Astrocyte of the hippocampus (primary cell): ENCODE results near the gene SLC22A6.

Source experiments
- DNase-seq: peaks from one replicate; pipeline ENCODE4 v3.0.0; 2011; ENCODE audit warnings: low read depth, low spot score

Gene SLC22A6

GRCh38 chr11:62984451-62984991, at the start of gene SLC22A6:
SLC22A6 (minus strand) TSS chr11:62984967; CDS start chr11:62984690, 277 bp downstream.
- DNase-seq, result no peak

GRCh38 chr11:63032457-63032856, 47.7 kb upstream of the SLC22A6 start:
- no peak for DNase-seq

- peak; percentile 88 for DNase-seq
Measured at GRCh38 chr11:63023841-63024648, 39.3 kb upstream of the SLC22A6 start.

GRCh38 chr11:63023222-63023814, 38.6 kb upstream of the SLC22A6 start:
- DNase-seq, result no peak

GRCh38 chr11:63022441-63022840, 37.7 kb upstream of the SLC22A6 start:
- no peak for DNase-seq

GRCh38 chr11:63020671-63021291, 36.0 kb upstream of the SLC22A6 start:
- DNase-seq, result no peak

- no peak for DNase-seq
Measured at GRCh38 chr11:63019506-63019905, 34.7 kb upstream of the SLC22A6 start.

GRCh38 chr11:63017306-63017974, 32.7 kb upstream of the SLC22A6 start:
- peak; percentile 58 for DNase-seq

GRCh38 chr11:63015521-63016215, 30.9 kb upstream of the SLC22A6 start, which contains the start of gene SLC22A8:
SLC22A8 (minus strand) TSS chr11:63015841; CDS start chr11:63014958, 883 bp downstream.
- no peak for DNase-seq

- no peak for DNase-seq
Measured at GRCh38 chr11:63014408-63015055, 29.8 kb upstream of the SLC22A6 start.

- DNase-seq, result no peak
Measured at GRCh38 chr11:63012839-63013238, 28.1 kb upstream of the SLC22A6 start.

- DNase-seq, result no peak
Measured at GRCh38 chr11:63012430-63012829, 27.7 kb upstream of the SLC22A6 start.

GRCh38 chr11:63010934-63011439, 26.2 kb upstream of the SLC22A6 start:
- no peak for DNase-seq

- no peak for DNase-seq
Measured at GRCh38 chr11:63007920-63008319, 23.2 kb upstream of the SLC22A6 start.

GRCh38 chr11:63001456-63001855, 16.7 kb upstream of the SLC22A6 start:
- DNase-seq, result no peak

GRCh38 chr11:62999649-63000048, 14.9 kb upstream of the SLC22A6 start:
- no peak for DNase-seq

- DNase-seq, result no peak
Measured at GRCh38 chr11:62999156-62999555, 14.4 kb upstream of the SLC22A6 start.

GRCh38 chr11:62996271-62996670, 11.5 kb upstream of the SLC22A6 start:
- DNase-seq, result no peak

- no peak for DNase-seq
Measured at GRCh38 chr11:62994775-62995174, 10.0 kb upstream of the SLC22A6 start.

- no peak for DNase-seq
Measured at GRCh38 chr11:62988276-62988675, 3.5 kb upstream of the SLC22A6 start.
